NCI-H1092 treated with DMSO at 0.1 percent for 48 hours (cell line): ENCODE data around the gene ERICH6.

ENCODE experiments used
- DNase-seq: peaks from one replicate; lab custom pipeline; 2025; lab: John Stamatoyannopoulos, UW

The ERICH6 gene

GRCh38 chr3:150612494-150612893 lies 91.2 kb downstream of the ERICH6 start:
- no peak for DNase-seq

- DNase-seq = no peak
Observed at GRCh38 chr3:150611666-150612065, 92.1 kb downstream of the ERICH6 start.

GRCh38 chr3:150610785-150611184 lies 92.9 kb downstream of the ERICH6 start:
- no peak for DNase-seq

- DNase-seq = no peak
Observed at GRCh38 chr3:150609988-150610387, 93.7 kb downstream of the ERICH6 start.
